GM20431 (cell line): ENCODE measurements around the gene GRIK3.
"Not testable (repeated sequence)": the region's sequence is repeated elsewhere in the genome, so short reads cannot be mapped to it uniquely, and the experiment has no call there.

Source experiments
- in situ Hi-C: fragments of 300-500 bp; cut with MseI, MboI; formaldehyde crosslinking; loops from one replicate; pipeline ENCODE4 v1.15.0; 2020; ENCODE audit warnings: low sequenced_read_pairs; ENCODE audit not compliant: unreplicated experiment

The GRIK3 gene

DNA sequence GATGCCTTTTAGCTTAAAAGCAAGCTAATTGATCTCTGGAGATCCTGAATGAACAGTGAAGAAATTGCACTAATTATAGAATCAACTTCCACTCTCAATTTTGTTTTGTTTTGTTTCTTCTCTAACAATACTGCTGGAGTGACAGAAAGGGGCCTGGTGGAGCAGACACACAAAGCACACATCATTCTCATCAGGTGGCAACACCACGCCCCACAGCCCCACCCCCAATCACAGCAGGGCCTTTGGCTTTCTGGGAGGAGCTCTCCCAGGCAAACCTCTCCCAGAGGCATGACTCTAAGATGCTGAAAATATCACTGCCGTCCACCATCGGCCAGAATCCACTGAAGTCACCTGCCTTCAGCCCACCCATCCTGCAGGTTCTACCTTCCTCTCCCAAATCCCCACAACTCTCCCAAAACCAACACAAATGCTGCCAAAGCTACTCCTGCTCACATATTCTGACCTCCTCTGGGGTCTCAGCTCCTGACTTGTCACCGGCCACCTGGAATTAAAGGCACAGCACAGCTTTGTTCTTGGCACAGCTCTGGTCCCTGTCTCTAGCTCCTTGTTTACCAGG lies 120.7 kb downstream of the GRIK3 start:
- in situ Hi-C loops: no loop called here

DNA sequence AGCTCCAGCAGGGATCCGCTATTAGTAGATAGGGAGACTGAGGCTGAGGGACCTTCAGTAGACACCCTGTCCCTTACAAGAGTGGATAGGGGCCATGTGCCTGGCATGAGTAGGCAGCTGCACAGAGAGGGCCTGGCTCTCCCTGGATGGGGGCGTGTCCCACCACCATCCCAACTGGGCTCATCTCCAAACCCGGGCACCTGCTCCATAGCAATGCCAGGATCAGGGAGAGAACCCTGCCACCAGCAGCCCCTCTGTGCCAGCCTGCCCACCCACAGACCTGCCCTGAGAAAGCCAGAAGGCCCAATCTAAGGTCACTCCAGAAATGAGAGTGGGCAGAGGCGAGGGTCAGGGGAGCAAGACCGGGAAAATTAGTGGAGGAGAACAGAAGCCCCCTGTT lies 121.3 kb downstream of the GRIK3 start:
- in situ Hi-C loops: no loop called here

GRCh38 chr1:36912365-36912865 lies 121.9 kb downstream of the GRIK3 start:
- in situ Hi-C loops: no loop called here

- in situ Hi-C loops: no loop called here
Measured at GRCh38 chr1:36911561-36912364, 122.6 kb downstream of the GRIK3 start.

- in situ Hi-C loops: no loop called here
Measured at GRCh38 chr1:36910886-36911540, 123.3 kb downstream of the GRIK3 start.

DNA sequence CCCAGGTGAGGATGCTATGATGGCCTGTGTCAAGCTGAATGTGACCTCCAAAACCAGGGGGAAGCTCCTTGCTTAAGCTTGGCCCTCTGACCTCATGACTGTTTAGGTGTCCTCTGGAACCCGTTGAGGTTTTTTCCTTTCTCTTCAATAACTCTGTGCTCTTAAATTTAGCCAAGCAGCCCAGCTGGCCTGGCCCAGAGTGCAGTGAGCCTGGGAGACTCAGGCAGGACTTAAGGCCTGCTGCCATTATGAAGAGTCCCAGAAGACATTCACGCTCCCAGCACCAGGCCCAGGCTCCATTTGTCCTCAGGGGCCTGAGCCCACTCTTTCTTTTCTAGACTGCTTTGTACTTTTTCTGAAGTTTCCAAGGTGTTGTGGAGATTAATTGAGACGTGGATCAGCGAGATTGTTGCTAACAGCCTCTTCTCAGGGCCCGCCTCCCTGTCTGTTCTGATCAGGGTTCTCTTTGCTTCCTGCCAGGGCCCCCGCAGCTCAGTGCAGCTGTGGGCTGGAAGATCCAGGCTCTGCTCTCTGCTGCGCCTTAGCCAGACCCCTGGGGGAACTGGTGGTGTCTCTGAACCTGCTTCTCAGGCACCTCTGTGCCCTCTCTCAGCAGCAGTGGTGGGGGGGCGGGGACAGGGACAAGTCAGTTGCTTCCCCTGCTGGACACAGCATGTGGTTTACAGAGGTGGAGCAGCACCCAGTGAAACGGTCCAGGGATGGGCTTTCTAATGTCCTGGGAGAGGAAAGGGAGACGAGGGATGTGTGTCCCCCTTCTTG lies 124.2 kb downstream of the GRIK3 start:
- in situ Hi-C loops: no loop called here

- in situ Hi-C loops: not testable (repeated sequence)
Measured at GRCh38 chr1:36909359-36909758, 125.0 kb downstream of the GRIK3 start.

GRCh38 chr1:36908096-36908495 lies 126.2 kb downstream of the GRIK3 start:
- in situ Hi-C loops: no loop called here

DNA sequence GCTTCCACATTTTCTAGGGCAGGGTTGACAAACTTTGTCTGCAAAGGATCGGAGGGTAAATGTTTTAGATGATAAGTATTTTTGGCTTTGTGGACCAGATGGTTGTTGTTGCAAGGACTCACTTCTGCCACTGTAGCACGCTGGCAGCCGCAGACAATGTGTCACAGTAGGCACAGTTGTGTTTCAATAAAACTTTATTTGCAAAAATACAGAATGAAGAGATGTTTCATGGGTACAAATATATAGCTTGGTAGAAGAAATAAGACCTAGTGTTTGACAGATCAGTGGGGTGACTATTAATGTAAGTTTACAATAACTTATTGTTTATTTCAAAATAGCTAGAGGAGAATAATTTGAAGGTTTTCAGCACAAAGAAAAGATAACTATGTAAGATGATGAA lies 127.8 kb downstream of the GRIK3 start:
- in situ Hi-C loops: no loop called here

DNA sequence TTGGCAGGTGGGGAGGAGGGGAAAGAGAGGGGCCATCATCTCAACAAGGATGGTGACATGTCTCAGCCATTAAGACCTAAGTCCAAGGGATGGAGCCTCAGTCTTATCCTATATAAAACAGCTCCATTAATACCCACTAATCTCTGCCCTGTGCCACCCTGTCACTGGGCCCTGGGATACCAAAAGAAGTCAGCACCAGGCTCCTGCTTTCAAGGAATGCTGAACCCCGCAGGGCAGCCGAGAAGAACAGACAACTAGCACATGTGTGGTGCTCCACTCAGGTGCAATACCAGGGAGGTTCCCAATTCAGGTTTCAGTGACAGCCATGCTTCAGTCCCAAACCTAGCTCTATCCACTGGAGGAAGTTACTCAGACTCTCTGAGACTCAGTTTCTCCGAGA lies 128.4 kb downstream of the GRIK3 start:
- in situ Hi-C loops: no loop called here

GRCh38 chr1:36900128-36900527 lies 134.2 kb downstream of the GRIK3 start:
- in situ Hi-C loops: no loop called here

DNA sequence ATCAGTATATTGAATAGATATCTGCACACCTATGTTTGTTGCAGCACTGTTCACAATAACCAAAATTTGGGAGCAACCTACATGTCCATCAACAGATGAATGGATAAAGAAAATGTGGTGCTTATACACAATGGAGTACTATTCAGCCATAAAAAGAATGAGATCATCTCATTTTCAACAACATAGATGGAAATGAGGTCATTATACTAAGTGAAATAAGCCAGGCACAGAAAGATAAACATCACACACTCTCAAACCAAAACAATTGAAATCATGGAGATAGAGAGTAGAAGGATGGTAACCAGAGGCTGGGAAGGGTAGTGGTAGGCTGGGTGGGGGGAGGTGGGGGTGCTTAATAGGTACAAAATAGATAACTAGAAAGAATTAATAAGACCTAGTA lies 136.5 kb downstream of the GRIK3 start:
- in situ Hi-C loops: not testable (repeated sequence)

- in situ Hi-C loops: no loop called here
Measured at GRCh38 chr1:36894824-36895223, 139.5 kb downstream of the GRIK3 start.

GRCh38 chr1:36890776-36891175 lies 143.5 kb downstream of the GRIK3 start:
- in situ Hi-C loops: no loop called here

DNA sequence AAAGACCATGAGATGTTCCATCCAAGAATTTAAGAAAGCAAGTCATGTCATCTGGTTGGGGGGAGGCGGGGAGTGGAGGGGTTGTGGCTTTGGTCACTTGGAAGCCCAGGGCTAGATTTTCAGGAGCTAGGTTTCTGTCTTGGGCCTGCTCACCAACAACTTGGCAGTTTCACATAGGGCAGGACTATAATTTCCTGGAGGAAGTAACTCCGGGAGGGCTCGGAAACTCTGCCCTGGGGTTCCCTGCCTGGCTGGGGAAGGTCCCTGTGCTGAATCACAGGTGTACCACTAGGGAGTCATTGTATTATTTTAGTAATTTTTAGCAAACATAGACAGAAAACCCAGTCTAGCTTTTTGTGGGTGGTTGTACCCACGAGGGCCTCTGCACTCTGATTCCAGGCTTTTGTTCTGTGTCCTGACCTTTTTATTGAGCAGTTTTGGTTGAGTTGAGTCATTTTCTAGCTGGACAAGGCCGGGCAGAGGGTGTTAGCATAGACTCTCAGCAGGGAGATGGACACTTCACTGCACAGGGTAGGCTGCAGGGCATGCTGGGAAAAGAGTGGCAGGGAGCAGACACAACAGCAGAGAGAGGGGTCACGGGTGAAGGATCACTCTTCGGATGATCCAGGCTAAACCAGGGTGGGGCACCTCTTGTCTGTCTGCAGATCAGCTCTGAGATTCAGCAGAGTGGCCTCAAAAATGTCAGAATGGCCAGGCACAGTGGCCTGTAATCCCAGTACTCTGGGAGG lies 144.7 kb downstream of the GRIK3 start:
- in situ Hi-C loops: no loop called here

DNA sequence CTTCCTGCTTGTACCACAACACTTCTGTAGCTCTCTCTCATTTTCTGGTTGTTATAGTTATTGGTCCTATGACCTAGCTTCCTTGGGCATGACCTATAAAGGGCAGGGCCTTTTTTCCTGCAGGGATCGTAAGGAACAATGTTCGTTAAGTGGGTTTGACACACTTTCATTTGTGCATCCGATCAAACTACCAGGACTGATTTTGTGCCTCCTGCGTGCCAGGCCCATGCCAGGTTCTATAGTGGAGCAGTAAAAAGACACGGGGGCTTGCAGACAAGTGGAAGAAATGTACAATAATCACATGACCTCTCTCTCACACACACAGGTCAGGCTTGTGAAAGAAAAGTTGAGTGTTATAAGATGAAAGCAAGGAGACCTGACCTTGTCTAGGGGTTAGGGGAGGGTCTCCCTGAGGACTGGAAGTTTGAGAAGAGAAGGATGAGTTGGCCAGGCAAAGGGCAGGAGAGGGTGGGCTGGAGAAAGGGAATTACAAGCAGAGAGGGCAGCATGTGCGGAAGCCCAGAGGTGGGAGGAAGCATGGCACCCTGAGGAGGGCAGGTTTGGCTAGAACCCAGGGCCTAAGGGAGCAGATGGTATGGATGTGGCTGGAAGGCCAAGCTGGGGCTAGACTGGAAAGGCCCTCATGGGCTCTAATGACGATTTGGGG lies 145.4 kb downstream of the GRIK3 start:
- in situ Hi-C loops: no loop called here

- in situ Hi-C loops: no loop called here
Measured at GRCh38 chr1:36885540-36886357, 148.6 kb downstream of the GRIK3 start.

GRCh38 chr1:36884801-36885200 lies 149.5 kb downstream of the GRIK3 start:
- in situ Hi-C loops: no loop called here
